ENCODE data around the gene DTD2. TPM values are rescaled to one million over a fixed set of nuclear protein-coding genes. Genes with fewer than 3 reads are reported as not detected.

DTD2 gene
- total and polyA plus RNA-seq, 9 of the 15 experiments (the other 6 are each of a cell fraction or from before 2014, with no cell fraction given) = 3.8 to 24.1 (median 15.2) TPM

DNA sequence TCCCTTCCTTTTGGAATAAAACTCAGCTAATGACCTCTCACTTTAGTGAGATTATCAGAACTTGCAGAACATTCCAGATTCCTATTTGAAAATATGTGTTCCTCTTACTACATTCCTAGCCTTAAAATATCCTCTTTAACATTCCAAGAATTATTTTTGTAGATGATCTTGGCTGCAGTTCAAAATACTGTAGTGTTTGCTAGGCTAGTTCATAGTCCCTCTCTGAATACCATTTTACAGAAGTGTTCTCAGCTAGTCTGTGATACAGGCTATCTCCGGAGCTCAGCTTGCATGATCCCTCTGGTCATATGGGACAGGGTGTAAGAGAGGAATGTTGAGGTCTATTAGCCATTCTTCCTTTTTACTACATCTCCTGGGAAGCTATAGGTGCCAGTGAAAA lies 48.1 kb upstream of the DTD2 start:
- WGBS (ENCODE audit: insufficient coverage, low coverage, missing lambda C conversion rate) = 0% methylated on average over 1 of the region's 1 CpG
- ATAC-seq (no peak), DNase-seq (ENCODE audit: extremely low read depth in 1 of 4, low spot score in 3 of 4) (no peak), FAIRE-seq (no peak)
- Histone ChIP-seq H3K79me2 (ENCODE audit: control insufficient read depth, insufficient read depth, low read length) (no peaks in the 10 kb centered on the region), H3K4me2 (ENCODE audit: insufficient read depth, low read length) (no peak overlapping the region), H3K9me1 (ENCODE audit: control insufficient read depth, insufficient read depth, low read length) (no peaks in the 10 kb centered on the region), H2AFZ (ENCODE audit: low read depth, low read length) (no peak overlapping the region), H4K20me1 (replicated peaks; ENCODE audit: control insufficient read depth, insufficient read depth, low read length) (no peaks in the 10 kb centered on the region), H3K36me3 (ENCODE audit: control insufficient read depth, insufficient read depth, low read length) (no peaks in the 10 kb centered on the region), H3K27me3 (ENCODE audit: control insufficient read depth in 2 of 2, insufficient read depth in 2 of 2, low read length in 2 of 2) (no peaks in the 10 kb centered on the region; a peak in 1 of 5 replicates), H3K9me3 (replicated peaks; ENCODE audit: control insufficient read depth, insufficient read depth, low read depth, low read length) (no peaks in the 10 kb centered on the region), H3K4me3 (no peak overlapping the region), H3K27ac (ENCODE audit: extremely low read depth, low read depth, low read length) (no peak overlapping the region), H3K9ac (ENCODE audit: insufficient read depth in 1 of 2, low read depth in 2 of 2, low read length in 2 of 2) (no peak overlapping the region), H3K4me1 (replicated peaks in 1 of 2; ENCODE audit: control insufficient read depth in 2 of 2, insufficient read depth in 2 of 2, low read length in 2 of 2) (no peaks in the 10 kb centered on the region)
- in situ Hi-C loops (cut with MboI) (loop anchor here (25.0 kb wide), 1 partner anchor 757 kb away; no protein-coding TSS in a partner anchor), intact Hi-C loops (cut with micrococcal nuclease) (loop anchor here (10.0 kb wide), 1 partner anchor 569 kb away; the partner anchor contains the start of gene ARHGAP5)
- BruUV-seq (replicated peaks) = no TSS peak
- CTCF ChIA-PET (ENCODE audit: low intra/inter-chr PET ratio) = no interaction called here
- POLR2A ChIA-PET = interaction anchor here (0.6 kb wide), 1 partner anchor 152 kb away, joined by 4 read pairs; no protein-coding TSS in a partner anchor
- TF ChIP-seq KLF1 (tag; IDR thresholded peaks at IDR 0.05) (no peak), CBX2 (IDR thresholded peaks at IDR 0.05; ENCODE audit: insufficient read depth, low read length, poor library complexity, severe bottlenecking) (no peak), ZZZ3 (IDR thresholded peaks at IDR 0.05) (no peak), PRPF4 (IDR thresholded peaks at IDR 0.05; ENCODE audit: insufficient read depth, low read depth, low read length, poor library complexity, severe bottlenecking) (no peak), EHMT2 (IDR thresholded peaks at IDR 0.05) (no peak), TAF1 (IDR thresholded peaks at IDR 0.05; ENCODE audit: control insufficient read depth, extremely low read depth, insufficient read depth, low read length, severe bottlenecking) (no peak), ZNF707 (CRISPR knock-in tag; conservative IDR thresholded peaks at IDR 0.05) (no peak), ATF7 (IDR thresholded peaks at IDR 0.05) (no peak), TGIF2 (CRISPR knock-in tag; IDR thresholded peaks at IDR 0.05) (no peak)
- TF ChIP-seq, protein P1, sequence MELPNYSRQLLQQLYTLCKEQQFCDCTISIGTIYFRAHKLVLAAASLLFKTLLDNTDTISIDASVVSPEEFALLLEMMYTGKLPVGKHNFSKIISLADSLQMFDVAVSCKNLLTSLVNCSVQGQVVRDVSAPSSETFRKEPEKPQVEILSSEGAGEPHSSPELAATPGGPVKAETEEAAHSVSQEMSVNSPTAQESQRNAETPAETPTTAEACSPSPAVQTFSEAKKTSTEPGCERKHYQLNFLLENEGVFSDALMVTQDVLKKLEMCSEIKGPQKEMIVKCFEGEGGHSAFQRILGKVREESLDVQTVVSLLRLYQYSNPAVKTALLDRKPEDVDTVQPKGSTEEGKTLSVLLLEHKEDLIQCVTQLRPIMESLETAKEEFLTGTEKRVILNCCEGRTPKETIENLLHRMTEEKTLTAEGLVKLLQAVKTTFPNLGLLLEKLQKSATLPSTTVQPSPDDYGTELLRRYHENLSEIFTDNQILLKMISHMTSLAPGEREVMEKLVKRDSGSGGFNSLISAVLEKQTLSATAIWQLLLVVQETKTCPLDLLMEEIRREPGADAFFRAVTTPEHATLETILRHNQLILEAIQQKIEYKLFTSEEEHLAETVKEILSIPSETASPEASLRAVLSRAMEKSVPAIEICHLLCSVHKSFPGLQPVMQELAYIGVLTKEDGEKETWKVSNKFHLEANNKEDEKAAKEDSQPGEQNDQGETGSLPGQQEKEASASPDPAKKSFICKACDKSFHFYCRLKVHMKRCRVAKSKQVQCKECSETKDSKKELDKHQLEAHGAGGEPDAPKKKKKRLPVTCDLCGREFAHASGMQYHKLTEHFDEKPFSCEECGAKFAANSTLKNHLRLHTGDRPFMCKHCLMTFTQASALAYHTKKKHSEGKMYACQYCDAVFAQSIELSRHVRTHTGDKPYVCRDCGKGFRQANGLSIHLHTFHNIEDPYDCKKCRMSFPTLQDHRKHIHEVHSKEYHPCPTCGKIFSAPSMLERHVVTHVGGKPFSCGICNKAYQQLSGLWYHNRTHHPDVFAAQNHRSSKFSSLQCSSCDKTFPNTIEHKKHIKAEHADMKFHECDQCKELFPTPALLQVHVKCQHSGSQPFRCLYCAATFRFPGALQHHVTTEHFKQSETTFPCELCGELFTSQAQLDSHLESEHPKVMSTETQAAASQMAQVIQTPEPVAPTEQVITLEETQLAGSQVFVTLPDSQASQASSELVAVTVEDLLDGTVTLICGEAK (IDR thresholded peaks at IDR 0.05) = no peak
- TF ChIP-seq, protein P1 (CRISPR knock-in tag; IDR thresholded peaks at IDR 0.05) = no peak
- TF ChIP-seq, protein P2, sequence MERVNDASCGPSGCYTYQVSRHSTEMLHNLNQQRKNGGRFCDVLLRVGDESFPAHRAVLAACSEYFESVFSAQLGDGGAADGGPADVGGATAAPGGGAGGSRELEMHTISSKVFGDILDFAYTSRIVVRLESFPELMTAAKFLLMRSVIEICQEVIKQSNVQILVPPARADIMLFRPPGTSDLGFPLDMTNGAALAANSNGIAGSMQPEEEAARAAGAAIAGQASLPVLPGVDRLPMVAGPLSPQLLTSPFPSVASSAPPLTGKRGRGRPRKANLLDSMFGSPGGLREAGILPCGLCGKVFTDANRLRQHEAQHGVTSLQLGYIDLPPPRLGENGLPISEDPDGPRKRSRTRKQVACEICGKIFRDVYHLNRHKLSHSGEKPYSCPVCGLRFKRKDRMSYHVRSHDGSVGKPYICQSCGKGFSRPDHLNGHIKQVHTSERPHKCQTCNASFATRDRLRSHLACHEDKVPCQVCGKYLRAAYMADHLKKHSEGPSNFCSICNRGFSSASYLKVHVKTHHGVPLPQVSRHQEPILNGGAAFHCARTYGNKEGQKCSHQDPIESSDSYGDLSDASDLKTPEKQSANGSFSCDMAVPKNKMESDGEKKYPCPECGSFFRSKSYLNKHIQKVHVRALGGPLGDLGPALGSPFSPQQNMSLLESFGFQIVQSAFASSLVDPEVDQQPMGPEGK (CRISPR knock-in tag; IDR thresholded peaks at IDR 0.05; ENCODE audit: borderline replicate concordance) = no peak
